ENCODE data around the gene FAM193A. TPM values are rescaled to one million over a fixed set of nuclear protein-coding genes. Genes with fewer than 3 reads are reported as not detected.
A peak's percentile ranks its signal among the peaks of the same experiment; 100 is the strongest.

FAM193A gene
- total RNA-seq, 4 donors from 2014 or later = 9.8 to 18.7 (median 16.4) TPM

- H3K36me3 ChIP-seq = peaks cover 4 to 60% (median 24%) of the 10 kb centered on the region in 3 donors
- H3K9me3 ChIP-seq = no peaks in the 10 kb centered on the region
- no peak for DNase-seq
- TF ChIP-seq POLR2A (IDR thresholded peaks at IDR 0.05) (no peak), CTCF (IDR thresholded peaks at IDR 0.05) (no peak)
- WGBS, 2 donors = 50 to 64% methylated on average over 5 to 8 of the region's 9 CpGs
- no peaks in the 10 kb centered on the region for H3K27me3 ChIP-seq
- H3K27ac ChIP-seq = peak overlapping the region in 2 of 4 donors; percentile 36 to 45
- no peak overlapping the region for H3K4me3 ChIP-seq
- peaks cover 6 to 58% (median 39%) of the 10 kb centered on the region in 3 donors for H3K4me1 ChIP-seq
- intact Hi-C loops (cut with DNase I) = no loop called here
These were observed 46.5 kb upstream of the FAM193A start for GRCh38 chr4:2489841-2490552.

- intact Hi-C loops (cut with DNase I) = no loop called here
- 77 to 93% methylated on average over 1 of the region's 1 CpG for WGBS, 2 donors
- TF ChIP-seq POLR2A (IDR thresholded peaks at IDR 0.05) (no peak), CTCF (IDR thresholded peaks at IDR 0.05) (no peak)
- Histone ChIP-seq H3K36me3 (peaks cover 4 to 90% (median 28%) of the 10 kb centered on the region in 3 donors), H3K27me3 (no peaks in the 10 kb centered on the region), H3K4me3 (no peak overlapping the region), H3K27ac (no peak overlapping the region), H3K9me3 (no peaks in the 10 kb centered on the region), H3K4me1 (peaks cover 0 to 39% (median 19%) of the 10 kb centered on the region in 3 donors)
- DNase-seq = no peak
These were observed 43.5 kb upstream of the FAM193A start for GRCh38 chr4:2492970-2493369.

GRCh38 chr4:2494992-2495391, 41.5 kb upstream of the FAM193A start:
- intact Hi-C loops (cut with DNase I) = no loop called here
- H3K27me3 ChIP-seq = no peaks in the 10 kb centered on the region
- H3K4me3 ChIP-seq = no peak overlapping the region
- H3K4me1 ChIP-seq = peaks cover 0 to 22% (median 11%) of the 10 kb centered on the region in 3 donors
- H3K36me3 ChIP-seq = peaks cover 7 to 100% (median 44%) of the 10 kb centered on the region in 3 donors
- 93 to 96% methylated on average over 3 of the region's 3 CpGs for WGBS, 2 donors
- no peak for TF ChIP-seq CTCF (IDR thresholded peaks at IDR 0.05)
- no peak for TF ChIP-seq POLR2A (IDR thresholded peaks at IDR 0.05)
- no peak overlapping the region for H3K27ac ChIP-seq
- no peak for DNase-seq
- no peaks in the 10 kb centered on the region for H3K9me3 ChIP-seq

GRCh38 chr4:2497324-2497723, 39.1 kb upstream of the FAM193A start:
- Histone ChIP-seq H3K9me3 (no peaks in the 10 kb centered on the region), H3K4me3 (no peak overlapping the region), H3K36me3 (peaks cover 17 to 100% (median 47%) of the 10 kb centered on the region in 3 donors), H3K27ac (no peak overlapping the region), H3K27me3 (no peaks in the 10 kb centered on the region), H3K4me1 (peaks cover 0 to 13% (median 4%) of the 10 kb centered on the region in 3 donors)
- intact Hi-C loops (cut with DNase I) = no loop called here
- DNase-seq = no peak
- WGBS, 2 donors = 82 to 97% methylated on average over 4 of the region's 4 CpGs
- no peak for TF ChIP-seq POLR2A (IDR thresholded peaks at IDR 0.05)
- TF ChIP-seq CTCF (IDR thresholded peaks at IDR 0.05) = no peak

- WGBS, 2 donors = 91 to 95% methylated on average over 8 to 9 of the region's 9 CpGs
- Histone ChIP-seq H3K4me3 (no peak overlapping the region), H3K4me1 (peaks cover 0 to 13% (median 4%) of the 10 kb centered on the region in 3 donors), H3K27me3 (no peaks in the 10 kb centered on the region), H3K27ac (no peak overlapping the region), H3K36me3 (peaks cover 17 to 100% (median 49%) of the 10 kb centered on the region in 3 donors), H3K9me3 (no peaks in the 10 kb centered on the region)
- DNase-seq = no peak
- TF ChIP-seq POLR2A (IDR thresholded peaks at IDR 0.05) (no peak), CTCF (IDR thresholded peaks at IDR 0.05) (no peak)
- intact Hi-C loops (cut with DNase I) = no loop called here
These were observed 38.5 kb upstream of the FAM193A start for GRCh38 chr4:2497931-2498330.
